ENCODE measurements around the gene APBB3.
A peak's percentile ranks its signal among the peaks of the same experiment; 100 is the strongest.

The APBB3 gene

DNA sequence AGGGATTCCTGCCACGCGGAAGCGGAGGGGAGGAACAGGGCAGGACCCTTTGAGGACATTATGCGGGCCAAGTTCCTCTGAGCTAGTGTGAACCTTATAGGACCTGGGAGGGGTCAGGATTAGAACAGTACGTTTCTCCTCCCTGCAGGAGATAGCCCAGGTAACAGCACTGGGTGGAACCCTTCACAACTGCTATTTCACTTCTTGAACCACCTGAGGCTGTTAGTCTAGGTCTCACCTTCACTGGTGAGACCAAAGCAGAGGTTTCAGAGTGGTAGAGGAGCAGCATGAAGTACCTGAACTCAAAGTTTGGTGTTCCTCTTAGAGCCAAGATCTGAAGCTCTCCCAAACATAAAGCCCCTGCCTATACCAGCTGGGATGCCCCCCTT, 16.1 kb downstream of the APBB3 start:
- peaks cover 4% of the 10 kb centered on the region for H3K4me1 ChIP-seq (ENCODE audit: control insufficient read depth, low read depth, low read length)

DNA sequence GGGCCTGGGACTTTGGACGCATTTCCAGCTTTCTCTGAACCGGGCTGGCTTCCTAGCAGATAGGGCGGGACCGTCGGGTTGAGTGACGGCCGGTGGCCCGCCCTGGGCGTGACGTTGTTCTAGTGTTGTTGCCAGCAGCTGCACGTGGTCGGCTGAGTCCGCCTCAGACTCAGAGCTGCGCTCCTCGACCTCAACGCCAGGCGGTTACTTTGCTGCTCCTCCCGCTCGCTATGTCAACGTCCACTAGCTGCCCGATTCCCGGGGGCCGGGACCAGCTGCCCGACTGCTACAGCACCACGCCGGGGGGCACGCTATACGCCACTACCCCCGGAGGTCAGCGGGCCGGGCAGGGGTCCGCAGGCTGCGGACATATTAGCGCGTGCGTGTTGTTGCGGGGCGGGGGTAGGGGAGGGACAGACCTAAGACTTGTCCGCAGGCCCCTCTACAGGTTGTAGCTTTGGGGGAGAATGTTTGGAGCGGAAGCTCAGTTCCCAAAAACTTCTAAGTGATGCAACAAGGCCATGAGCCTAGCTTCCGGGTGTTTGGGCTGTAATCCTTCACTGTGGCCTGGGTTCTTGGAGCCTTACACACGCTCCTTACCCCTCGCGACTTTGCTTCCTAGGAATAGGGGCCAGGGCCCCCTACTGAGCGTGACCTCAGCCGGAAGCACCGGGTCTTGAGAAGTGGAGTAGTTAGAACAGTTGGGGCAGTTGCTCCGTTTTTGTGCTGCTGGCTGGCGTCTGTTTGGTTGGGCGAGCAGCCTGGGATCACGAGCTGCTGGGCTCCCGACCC, 16.7 kb downstream of the APBB3 start, which contains the start of gene EIF4EBP3:
Gene EIF4EBP3 (plus strand): TSS at position 155 of the 792 bp plus-strand sequence. CDS start 76 bp downstream, at position 231.
- H3K18ac ChIP-seq (ENCODE audit: low read length), result peak within 1 kb of the TSS; percentile 0
- H3K4me3 ChIP-seq (ENCODE audit: low read length), result peak within 1 kb of the TSS; percentile 7
- peaks cover 4% of the 10 kb centered on the region for H3K36me3 ChIP-seq (ENCODE audit: control insufficient read depth, insufficient read depth, low read length)
- WGBS (ENCODE audit: extremely low coverage, insufficient coverage, low lambda C conversion rate), result no CpG with 5 or more reads among the region's 52 CpGs
- peak within 1 kb of the TSS; percentile 57 for H3K9ac ChIP-seq (ENCODE audit: low read length)
- H3K27me3 ChIP-seq (ENCODE audit: insufficient read depth, low read length, poor library complexity), result no peaks in the 10 kb centered on the region
- H3K27ac ChIP-seq (ENCODE audit: low read depth, low read length), result peak within 1 kb of the TSS; percentile 41
- peaks cover 2% of the 10 kb centered on the region for H3K79me1 ChIP-seq (ENCODE audit: low read length)
- H3K23ac ChIP-seq (ENCODE audit: low read length), result no peak within 1 kb of the TSS
- H3K79me2 ChIP-seq (ENCODE audit: control insufficient read depth, insufficient read depth, low read length), result no peaks in the 10 kb centered on the region
- no peak within 1 kb of the TSS for H2BK120ac ChIP-seq (ENCODE audit: low read depth, low read length)
- no peak within 1 kb of the TSS for H2BK15ac ChIP-seq (replicated peaks; ENCODE audit: low read depth)
- H3K4ac ChIP-seq (ENCODE audit: low read depth, low read length), result peak within 1 kb of the TSS; percentile 6
- peaks cover 4% of the 10 kb centered on the region for H3K4me1 ChIP-seq (ENCODE audit: control insufficient read depth, low read depth, low read length)
- H4K8ac ChIP-seq (ENCODE audit: low read depth, low read length), result no peak within 1 kb of the TSS
- H3K56ac ChIP-seq (ENCODE audit: low read length), result peak within 1 kb of the TSS; percentile 85
- peak within 1 kb of the TSS; percentile 33 for H2AK5ac ChIP-seq (ENCODE audit: low read length)
- H3K4me2 ChIP-seq (ENCODE audit: low read length), result peak within 1 kb of the TSS; percentile 63
- no peak within 1 kb of the TSS for H4K5ac ChIP-seq (ENCODE audit: low read length)
- H2BK5ac ChIP-seq (ENCODE audit: low read length), result peak within 1 kb of the TSS; percentile 11
- DNase-seq, result peak; percentile 99

More for the DNA sequence above, 16.1 kb downstream of the APBB3 start:
- no CpG with 5 or more reads among the region's 5 CpGs for WGBS (ENCODE audit: extremely low coverage, insufficient coverage, low lambda C conversion rate)
- Histone ChIP-seq H3K79me1 (ENCODE audit: low read length) (peaks cover 3% of the 10 kb centered on the region), H2BK120ac (ENCODE audit: low read depth, low read length) (no peak overlapping the region), H3K18ac (ENCODE audit: low read length) (peak overlapping the region; percentile 0), H2BK5ac (ENCODE audit: low read length) (peak overlapping the region; percentile 11), H3K79me2 (ENCODE audit: control insufficient read depth, insufficient read depth, low read length) (peaks cover under 1% of the 10 kb centered on the region), H4K8ac (ENCODE audit: low read depth, low read length) (no peak overlapping the region), H3K4ac (ENCODE audit: low read depth, low read length) (peak overlapping the region; percentile 6), H3K27me3 (ENCODE audit: insufficient read depth, low read length, poor library complexity) (no peaks in the 10 kb centered on the region), H3K27ac (ENCODE audit: low read depth, low read length) (peak overlapping the region; percentile 41), H2AK5ac (ENCODE audit: low read length) (peak overlapping the region; percentile 33), H3K56ac (ENCODE audit: low read length) (peak overlapping the region; percentile 85), H3K23ac (ENCODE audit: low read length) (no peak overlapping the region), H3K4me3 (ENCODE audit: low read length) (no peak overlapping the region), H3K36me3 (ENCODE audit: control insufficient read depth, insufficient read depth, low read length) (peaks cover 4% of the 10 kb centered on the region), H4K5ac (ENCODE audit: low read length) (no peak overlapping the region), H2BK15ac (replicated peaks; ENCODE audit: low read depth) (no peak overlapping the region), H3K9ac (ENCODE audit: low read length) (peak overlapping the region; percentile 54), H3K4me2 (ENCODE audit: low read length) (peak overlapping the region; percentile 63)
- no peak for DNase-seq

GRCh38 chr5:140546851-140547507, 17.4 kb downstream of the APBB3 start:
- H3K4ac ChIP-seq (ENCODE audit: low read depth, low read length), result no peak overlapping the region
- no peaks in the 10 kb centered on the region for H3K27me3 ChIP-seq (ENCODE audit: insufficient read depth, low read length, poor library complexity)
- no peak overlapping the region for H3K27ac ChIP-seq (ENCODE audit: low read depth, low read length)
- no peak overlapping the region for H2BK5ac ChIP-seq (ENCODE audit: low read length)
- no peaks in the 10 kb centered on the region for H3K79me2 ChIP-seq (ENCODE audit: control insufficient read depth, insufficient read depth, low read length)
- H3K4me2 ChIP-seq (ENCODE audit: low read length), result no peak overlapping the region
- no peak overlapping the region for H3K23ac ChIP-seq (ENCODE audit: low read length)
- no peak overlapping the region for H2AK5ac ChIP-seq (ENCODE audit: low read length)
- no peak overlapping the region for H4K8ac ChIP-seq (ENCODE audit: low read depth, low read length)
- peaks cover 4% of the 10 kb centered on the region for H3K36me3 ChIP-seq (ENCODE audit: control insufficient read depth, insufficient read depth, low read length)
- H2BK120ac ChIP-seq (ENCODE audit: low read depth, low read length), result no peak overlapping the region
- peak overlapping the region; percentile 63 for H3K56ac ChIP-seq (ENCODE audit: low read length)
- no peak overlapping the region for H2BK15ac ChIP-seq (replicated peaks; ENCODE audit: low read depth)
- H3K9ac ChIP-seq (ENCODE audit: low read length), result peak overlapping the region; percentile 57
- H3K18ac ChIP-seq (ENCODE audit: low read length), result no peak overlapping the region
- WGBS (ENCODE audit: extremely low coverage, insufficient coverage, low lambda C conversion rate), result no CpG with 5 or more reads among the region's 13 CpGs
- H3K79me1 ChIP-seq (ENCODE audit: low read length), result peaks cover 2% of the 10 kb centered on the region
- DNase-seq, result no peak
- no peak overlapping the region for H4K5ac ChIP-seq (ENCODE audit: low read length)
- peaks cover 4% of the 10 kb centered on the region for H3K4me1 ChIP-seq (ENCODE audit: control insufficient read depth, low read depth, low read length)
- no peak overlapping the region for H3K4me3 ChIP-seq (ENCODE audit: low read length)

GRCh38 chr5:140545606-140546005, 18.8 kb downstream of the APBB3 start:
- no peak overlapping the region for H2BK15ac ChIP-seq (replicated peaks; ENCODE audit: low read depth)
- H2BK120ac ChIP-seq (ENCODE audit: low read depth, low read length), result no peak overlapping the region
- DNase-seq, result no peak
- H4K8ac ChIP-seq (ENCODE audit: low read depth, low read length), result no peak overlapping the region
- no peak overlapping the region for H3K4me3 ChIP-seq (ENCODE audit: low read length)
- H3K79me1 ChIP-seq (ENCODE audit: low read length), result no peaks in the 10 kb centered on the region
- H3K4me2 ChIP-seq (ENCODE audit: low read length), result no peak overlapping the region
- H2BK5ac ChIP-seq (ENCODE audit: low read length), result no peak overlapping the region
- H4K5ac ChIP-seq (ENCODE audit: low read length), result no peak overlapping the region
- no peak overlapping the region for H3K23ac ChIP-seq (ENCODE audit: low read length)
- H3K27ac ChIP-seq (ENCODE audit: low read depth, low read length), result no peak overlapping the region
- H3K27me3 ChIP-seq (ENCODE audit: insufficient read depth, low read length, poor library complexity), result no peaks in the 10 kb centered on the region
- H3K4ac ChIP-seq (ENCODE audit: low read depth, low read length), result no peak overlapping the region
- H3K36me3 ChIP-seq (ENCODE audit: control insufficient read depth, insufficient read depth, low read length), result peaks cover 3% of the 10 kb centered on the region
- no peak overlapping the region for H2AK5ac ChIP-seq (ENCODE audit: low read length)
- H3K4me1 ChIP-seq (ENCODE audit: control insufficient read depth, low read depth, low read length), result peaks cover 4% of the 10 kb centered on the region
- H3K56ac ChIP-seq (ENCODE audit: low read length), result no peak overlapping the region
- no peaks in the 10 kb centered on the region for H3K79me2 ChIP-seq (ENCODE audit: control insufficient read depth, insufficient read depth, low read length)
- H3K9ac ChIP-seq (ENCODE audit: low read length), result no peak overlapping the region
- no peak overlapping the region for H3K18ac ChIP-seq (ENCODE audit: low read length)
- WGBS (ENCODE audit: extremely low coverage, insufficient coverage, low lambda C conversion rate), result no CpG with 5 or more reads among the region's 10 CpGs

DNA sequence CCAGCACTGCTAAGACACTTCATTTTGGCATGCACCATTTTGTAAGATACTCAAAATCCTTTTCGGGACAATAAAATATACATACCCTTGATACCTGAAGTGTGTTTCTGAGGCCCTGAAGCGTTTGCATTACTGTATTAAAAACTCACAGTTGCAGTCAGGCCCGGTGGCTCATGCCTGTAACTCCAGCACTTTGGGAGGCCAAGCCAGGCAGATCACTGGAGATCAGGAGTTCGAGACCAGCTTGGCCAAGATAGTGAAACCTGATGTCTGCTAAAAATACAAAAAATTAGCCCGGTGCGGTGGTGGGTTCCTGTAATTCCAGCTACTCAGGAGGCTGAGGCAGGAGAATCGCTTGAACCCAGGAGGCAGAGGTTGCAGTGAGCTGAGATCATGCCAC, 19.4 kb downstream of the APBB3 start:
- Histone ChIP-seq H3K9ac (ENCODE audit: low read length) (no peak overlapping the region), H3K27me3 (ENCODE audit: insufficient read depth, low read length, poor library complexity) (no peaks in the 10 kb centered on the region), H2BK120ac (ENCODE audit: low read depth, low read length) (no peak overlapping the region), H2BK5ac (ENCODE audit: low read length) (no peak overlapping the region), H4K8ac (ENCODE audit: low read depth, low read length) (no peak overlapping the region), H3K4me2 (ENCODE audit: low read length) (no peak overlapping the region), H3K79me2 (ENCODE audit: control insufficient read depth, insufficient read depth, low read length) (no peaks in the 10 kb centered on the region), H3K18ac (ENCODE audit: low read length) (no peak overlapping the region), H4K5ac (ENCODE audit: low read length) (no peak overlapping the region), H3K23ac (ENCODE audit: low read length) (no peak overlapping the region), H3K36me3 (ENCODE audit: control insufficient read depth, insufficient read depth, low read length) (no peaks in the 10 kb centered on the region), H3K56ac (ENCODE audit: low read length) (no peak overlapping the region), H3K79me1 (ENCODE audit: low read length) (no peaks in the 10 kb centered on the region), H3K27ac (ENCODE audit: low read depth, low read length) (no peak overlapping the region), H3K4me1 (ENCODE audit: control insufficient read depth, low read depth, low read length) (peaks cover 4% of the 10 kb centered on the region), H2AK5ac (ENCODE audit: low read length) (no peak overlapping the region), H2BK15ac (replicated peaks; ENCODE audit: low read depth) (no peak overlapping the region), H3K4ac (ENCODE audit: low read depth, low read length) (no peak overlapping the region), H3K4me3 (ENCODE audit: low read length) (no peak overlapping the region)
- no CpG with 5 or more reads among the region's 7 CpGs for WGBS (ENCODE audit: extremely low coverage, insufficient coverage, low lambda C conversion rate)
- no peak for DNase-seq

Data from mesendoderm (in vitro differentiated cells).